ENCODE measurements around the gene ROBO1. TPM values are rescaled to one million over a fixed set of nuclear protein-coding genes. Genes with fewer than 3 reads are reported as not detected.

The ROBO1 gene
- polyA plus RNA-seq, 3 donors = 115 to 133 (median 127) TPM

GRCh38 chr3:79672731-79673130 is 95.1 kb downstream of the ROBO1 start:
- DNase-seq (ENCODE audit: low read depth in 3 of 3, low spot score in 2 of 3) = no peak

GRCh38 chr3:79672075-79672474 is 95.7 kb downstream of the ROBO1 start:
- no peak for DNase-seq (ENCODE audit: low read depth in 3 of 3, low spot score in 2 of 3)

GRCh38 chr3:79670178-79670577 is 97.6 kb downstream of the ROBO1 start:
- DNase-seq (ENCODE audit: low read depth in 3 of 3, low spot score in 2 of 3) = no peak

GRCh38 chr3:79664455-79664854 is 103.3 kb downstream of the ROBO1 start:
- no peak for DNase-seq (ENCODE audit: low read depth in 3 of 3, low spot score in 2 of 3)

- no peak for DNase-seq (ENCODE audit: low read depth in 3 of 3, low spot score in 2 of 3)
Observed at GRCh38 chr3:79661896-79662295, 105.9 kb downstream of the ROBO1 start.

GRCh38 chr3:79657076-79657475 is 110.7 kb downstream of the ROBO1 start:
- no peak for DNase-seq (ENCODE audit: low read depth in 3 of 3, low spot score in 2 of 3)

- no peak for DNase-seq (ENCODE audit: low read depth in 3 of 3, low spot score in 2 of 3)
Observed at GRCh38 chr3:79654019-79654418, 113.8 kb downstream of the ROBO1 start.

GRCh38 chr3:79653266-79653830 is 114.5 kb downstream of the ROBO1 start:
- no peak for DNase-seq (ENCODE audit: low read depth in 3 of 3, low spot score in 2 of 3)

- peak; percentile 7 to 30 (median 10) for DNase-seq (ENCODE audit: low read depth in 3 of 3, low spot score in 2 of 3)
Observed at GRCh38 chr3:79651536-79652065, 116.2 kb downstream of the ROBO1 start.

- no peak for DNase-seq (ENCODE audit: low read depth in 3 of 3, low spot score in 2 of 3)
Observed at GRCh38 chr3:79639855-79640254, 127.9 kb downstream of the ROBO1 start.

GRCh38 chr3:79636372-79636771 is 131.4 kb downstream of the ROBO1 start:
- DNase-seq (ENCODE audit: low read depth in 3 of 3, low spot score in 2 of 3) = no peak

- no peak for DNase-seq (ENCODE audit: low read depth in 3 of 3, low spot score in 2 of 3)
Observed at GRCh38 chr3:79632842-79633241, 135.0 kb downstream of the ROBO1 start.

GRCh38 chr3:79618883-79619282 is 148.9 kb downstream of the ROBO1 start:
- no peak for DNase-seq (ENCODE audit: low read depth in 3 of 3, low spot score in 2 of 3)

- DNase-seq (ENCODE audit: low read depth in 3 of 3, low spot score in 2 of 3) = no peak
Observed at GRCh38 chr3:79606414-79606813, 161.4 kb downstream of the ROBO1 start.

- DNase-seq (ENCODE audit: low read depth in 3 of 3, low spot score in 2 of 3) = no peak
Observed at GRCh38 chr3:79604681-79605080, 163.1 kb downstream of the ROBO1 start.

- DNase-seq (ENCODE audit: low read depth in 3 of 3, low spot score in 2 of 3) = no peak
Observed at GRCh38 chr3:79602385-79602784, 165.4 kb downstream of the ROBO1 start.

- no peak for DNase-seq (ENCODE audit: low read depth in 3 of 3, low spot score in 2 of 3)
Observed at GRCh38 chr3:79598594-79598993, 169.2 kb downstream of the ROBO1 start.

GRCh38 chr3:79597709-79598108 is 170.1 kb downstream of the ROBO1 start:
- no peak for DNase-seq (ENCODE audit: low read depth in 3 of 3, low spot score in 2 of 3)

GRCh38 chr3:79587150-79587549 is 180.6 kb downstream of the ROBO1 start:
- DNase-seq (ENCODE audit: low read depth in 3 of 3, low spot score in 2 of 3) = no peak

- DNase-seq (ENCODE audit: low read depth in 3 of 3, low spot score in 2 of 3) = no peak
Observed at GRCh38 chr3:79586232-79586631, 181.6 kb downstream of the ROBO1 start.

- no peak for DNase-seq (ENCODE audit: low read depth in 3 of 3, low spot score in 2 of 3)
Observed at GRCh38 chr3:79572930-79573329, 194.9 kb downstream of the ROBO1 start.

GRCh38 chr3:79568938-79569337 is 198.9 kb downstream of the ROBO1 start:
- no peak for DNase-seq (ENCODE audit: low read depth in 3 of 3, low spot score in 2 of 3)

- peak in 1 of 3 donors; percentile 2 for DNase-seq (ENCODE audit: low read depth in 3 of 3, low spot score in 2 of 3)
Observed at GRCh38 chr3:79564192-79564591, 203.6 kb downstream of the ROBO1 start.
